Central memory CD8-positive, alpha-beta T cell (primary cell): ENCODE results near the gene GAN.
"Not testable (repeated sequence)": the region's sequence is repeated elsewhere in the genome, so short reads cannot be mapped to it uniquely, and the experiment has no call there.

Experiments
- ATAC-seq: fragments of 150-1000 bp; cut with Tn5 transposase; replicated peaks from 2 replicates; pipeline ENCODE4 v1.10.0; 2022; ENCODE audit warnings: mild to moderate bottlenecking, moderate FRiP score, moderate number of reproducible peaks; ENCODE audit not compliant: poor library complexity, severe bottlenecking; ENCODE audit errors: extremely low read depth
- DNase-seq, 2 donors: peaks; one replicate each; pipeline ENCODE4 v3.0.0; 2021; ENCODE audit warnings: low spot score in 2 of 2
- H3K27ac Mint-ChIP-seq: one replicate; pipeline ENCODE4 v1.8.0; 2022; ENCODE audit warnings: low read depth, mild to moderate bottlenecking, moderate library complexity, mixed read lengths
- H3K27me3 Mint-ChIP-seq: one replicate; pipeline ENCODE4 v1.8.0; 2022; ENCODE audit warnings: mixed read lengths
- H3K36me3 Mint-ChIP-seq: one replicate; pipeline ENCODE4 v1.8.0; 2022; ENCODE audit warnings: mild to moderate bottlenecking, moderate library complexity, mixed read lengths; ENCODE audit not compliant: insufficient read depth
- H3K4me1 Mint-ChIP-seq: one replicate; pipeline ENCODE4 v1.8.0; 2022; ENCODE audit warnings: mixed read lengths
- H3K4me3 Mint-ChIP-seq: one replicate; pipeline ENCODE4 v1.8.0; 2022; ENCODE audit warnings: mild to moderate bottlenecking, moderate library complexity, mixed read lengths
- H3K9me3 Mint-ChIP-seq: one replicate; pipeline ENCODE4 v1.8.0; 2022; ENCODE audit warnings: mixed read lengths

The GAN gene

DNA sequence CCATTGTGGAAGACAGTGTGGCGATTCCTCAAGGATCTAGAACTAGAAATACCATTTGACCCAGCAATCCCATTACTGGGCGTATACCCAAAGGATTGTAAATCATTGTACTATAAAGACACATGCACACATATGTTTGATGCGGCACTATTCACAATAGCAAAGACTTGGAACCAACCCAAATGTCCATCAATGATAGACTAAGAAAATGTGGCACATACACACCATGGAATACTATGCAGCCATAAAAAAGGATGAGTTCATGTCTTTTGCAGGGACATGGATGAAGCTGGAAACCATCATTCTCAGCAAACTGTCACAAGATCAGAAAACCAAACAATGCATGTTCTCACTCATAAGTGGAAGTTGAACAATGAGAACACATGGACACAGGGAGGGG, 30.4 kb downstream of the GAN start:
- H3K9me3 Mint-ChIP-seq, result peaks cover 13% of the 10 kb centered on the region
- not testable (repeated sequence) for DNase-seq, ATAC-seq, H3K27me3 Mint-ChIP-seq, H3K4me1 Mint-ChIP-seq, H3K36me3 Mint-ChIP-seq, H3K27ac Mint-ChIP-seq, H3K4me3 Mint-ChIP-seq

DNA sequence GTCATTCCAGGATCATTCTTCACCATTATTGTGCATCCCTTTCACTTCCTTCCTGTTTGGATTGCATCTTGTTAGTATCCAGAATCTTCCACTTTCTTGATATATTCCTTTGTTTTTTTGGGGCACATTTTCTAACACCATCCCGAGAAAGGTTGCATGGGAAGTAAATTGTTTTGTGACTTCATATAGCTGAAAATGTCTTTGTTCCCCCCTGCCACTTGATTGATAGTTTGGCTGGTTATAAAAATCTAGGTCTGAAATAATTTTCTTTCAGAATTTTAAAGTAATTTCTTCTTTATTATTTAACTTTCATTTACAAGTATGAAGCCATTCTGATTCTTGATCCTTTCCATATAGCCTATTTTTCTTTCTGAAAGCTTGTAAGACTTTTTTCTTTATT, 32.7 kb downstream of the GAN start:
- DNase-seq, result no peak
- no peaks in the 10 kb centered on the region for H3K4me1 Mint-ChIP-seq
- H3K27ac Mint-ChIP-seq, result no peak overlapping the region
- H3K4me3 Mint-ChIP-seq, result no peak overlapping the region
- H3K27me3 Mint-ChIP-seq, result no peaks in the 10 kb centered on the region
- ATAC-seq, result no peak
- peaks cover 1% of the 10 kb centered on the region for H3K36me3 Mint-ChIP-seq
- H3K9me3 Mint-ChIP-seq, result peaks cover 8% of the 10 kb centered on the region

DNA sequence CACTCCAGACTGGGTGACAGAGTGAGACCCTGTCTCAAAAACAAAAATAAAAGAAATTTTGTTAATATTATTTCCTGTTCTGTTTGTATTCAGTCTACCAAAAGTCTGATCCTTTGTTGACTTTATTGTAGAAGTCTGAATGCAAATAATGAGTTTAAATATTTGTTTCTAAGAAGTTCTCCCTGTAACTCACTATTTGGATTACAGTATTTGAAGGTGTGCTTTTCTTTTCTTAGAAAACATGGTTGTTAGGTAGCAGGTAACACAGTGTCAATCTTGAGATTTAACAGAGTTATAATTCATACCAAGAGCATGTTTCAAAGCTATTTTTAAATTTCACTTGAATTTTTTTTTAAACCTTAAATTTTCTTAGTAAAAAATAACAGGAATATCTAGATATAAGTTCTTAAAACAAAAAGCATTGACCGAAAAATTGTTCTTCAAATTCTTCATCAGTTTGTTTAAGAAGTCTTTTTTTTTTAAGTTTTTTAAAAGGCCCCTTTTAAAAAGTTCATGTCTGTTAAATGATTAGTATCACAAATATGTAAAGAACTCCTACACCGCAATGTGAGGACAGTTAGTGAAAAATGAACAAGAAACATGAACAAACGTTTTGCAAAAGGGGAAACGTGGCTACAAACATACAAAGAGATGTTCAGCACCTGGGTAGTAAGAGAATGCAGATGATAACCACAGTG, 35.0 kb downstream of the GAN start:
- Mint-ChIP-seq H3K4me3 (no peak overlapping the region), H3K27ac (no peak overlapping the region), H3K27me3 (no peaks in the 10 kb centered on the region), H3K9me3 (peaks cover 8% of the 10 kb centered on the region), H3K36me3 (peaks cover 3% of the 10 kb centered on the region), H3K4me1 (no peaks in the 10 kb centered on the region)
- ATAC-seq (no peak), DNase-seq (no peak)

DNA sequence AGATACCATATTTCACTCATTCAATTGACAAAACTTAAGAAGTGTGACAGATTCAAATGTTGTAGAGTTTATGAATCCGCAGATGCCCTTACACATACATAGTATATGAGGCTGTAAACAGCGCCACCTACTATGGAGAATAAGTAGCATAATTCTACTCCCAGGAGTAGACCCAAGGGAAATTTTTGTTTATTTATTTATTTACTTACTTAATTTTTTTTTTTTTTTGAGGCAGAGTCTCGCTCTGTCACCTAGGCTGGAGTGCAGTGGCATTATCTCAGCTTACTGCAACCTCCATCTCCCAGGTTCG, 35.5 kb downstream of the GAN start:
- H3K9me3 Mint-ChIP-seq, result peaks cover 8% of the 10 kb centered on the region
- no peak for ATAC-seq
- H3K36me3 Mint-ChIP-seq, result peaks cover 3% of the 10 kb centered on the region
- no peaks in the 10 kb centered on the region for H3K27me3 Mint-ChIP-seq
- H3K4me3 Mint-ChIP-seq, result no peak overlapping the region
- H3K27ac Mint-ChIP-seq, result no peak overlapping the region
- H3K4me1 Mint-ChIP-seq, result no peaks in the 10 kb centered on the region
- no peak for DNase-seq

DNA sequence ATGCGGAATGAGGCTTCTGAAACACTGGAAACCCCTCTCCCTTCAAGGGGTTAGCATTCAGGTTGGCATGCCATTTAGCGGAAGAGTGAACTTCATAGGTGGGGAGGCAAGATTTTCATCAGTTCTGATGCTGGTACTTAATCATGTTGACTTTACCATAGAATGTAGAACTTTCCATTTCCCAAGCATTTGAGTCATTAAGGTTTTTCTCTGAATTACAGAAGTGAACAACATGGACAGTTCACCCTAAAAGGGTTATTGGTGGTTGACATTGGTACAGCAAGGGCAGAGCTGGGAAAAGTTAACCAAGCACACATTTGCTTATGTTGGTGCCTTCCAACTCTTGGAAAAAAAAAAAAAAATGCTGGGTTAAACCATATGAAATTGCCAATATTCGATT, 39.1 kb downstream of the GAN start:
- no peak for ATAC-seq
- Mint-ChIP-seq H3K4me3 (no peak overlapping the region), H3K27ac (no peak overlapping the region)

DNA sequence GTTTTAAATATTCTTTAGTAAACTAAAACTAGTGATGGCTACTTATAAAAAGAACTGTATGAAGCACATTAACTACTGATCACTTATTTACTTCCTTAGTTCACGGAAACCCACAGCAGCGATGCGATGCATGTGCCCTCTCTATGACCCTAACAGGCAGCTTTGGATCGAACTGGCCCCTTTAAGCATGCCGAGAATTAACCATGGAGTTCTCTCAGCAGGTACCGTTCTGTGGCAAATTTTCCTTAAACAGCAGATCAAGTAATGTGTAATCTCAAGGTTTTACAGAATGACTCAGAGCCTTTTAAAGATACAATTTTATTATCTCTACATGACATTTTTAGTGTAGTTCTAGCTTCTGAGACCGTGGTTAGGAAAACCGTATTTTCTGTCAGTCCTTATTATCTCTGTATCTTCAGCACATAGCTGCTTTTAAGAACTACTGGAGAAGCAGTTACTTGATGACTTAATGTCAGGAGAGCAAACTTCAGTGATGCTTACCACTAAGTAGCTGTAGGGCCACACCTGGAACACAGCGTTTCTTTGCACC, 43.0 kb downstream of the GAN start:
- peaks cover 7% of the 10 kb centered on the region for H3K36me3 Mint-ChIP-seq
- no peaks in the 10 kb centered on the region for H3K27me3 Mint-ChIP-seq
- DNase-seq, result no peak
- H3K4me1 Mint-ChIP-seq, result no peaks in the 10 kb centered on the region
- ATAC-seq, result no peak
- H3K9me3 Mint-ChIP-seq, result no peaks in the 10 kb centered on the region
- H3K27ac Mint-ChIP-seq, result no peak overlapping the region
- H3K4me3 Mint-ChIP-seq, result no peak overlapping the region

More for the DNA sequence above, 39.1 kb downstream of the GAN start:
- H3K27me3 Mint-ChIP-seq, result no peaks in the 10 kb centered on the region
- no peak for DNase-seq
- H3K36me3 Mint-ChIP-seq, result peaks cover 3% of the 10 kb centered on the region
- H3K9me3 Mint-ChIP-seq, result no peaks in the 10 kb centered on the region
- no peaks in the 10 kb centered on the region for H3K4me1 Mint-ChIP-seq

DNA sequence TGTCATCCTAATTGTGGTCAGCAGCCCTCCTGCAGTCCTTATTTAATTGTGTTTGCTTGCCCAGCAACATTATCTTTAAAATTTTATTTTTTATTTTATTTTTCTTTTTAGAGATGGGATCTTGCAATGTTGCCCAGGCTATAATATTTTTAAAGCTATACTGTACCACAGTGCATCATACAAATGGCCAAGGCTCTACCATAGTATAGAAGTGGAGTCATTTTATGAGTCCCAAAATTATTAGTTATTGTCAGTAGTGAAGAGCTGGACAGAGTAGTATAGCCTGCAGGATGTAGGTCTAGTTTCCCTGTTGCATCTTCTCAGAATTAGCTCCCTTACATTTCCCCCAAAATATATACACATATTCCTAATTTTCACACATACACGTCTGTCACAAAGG, 44.1 kb downstream of the GAN start:
- DNase-seq (no peak), ATAC-seq (no peak)
- Mint-ChIP-seq H3K27me3 (no peaks in the 10 kb centered on the region), H3K27ac (no peak overlapping the region), H3K36me3 (peaks cover 9% of the 10 kb centered on the region), H3K4me1 (no peaks in the 10 kb centered on the region), H3K9me3 (no peaks in the 10 kb centered on the region), H3K4me3 (no peak overlapping the region)

DNA sequence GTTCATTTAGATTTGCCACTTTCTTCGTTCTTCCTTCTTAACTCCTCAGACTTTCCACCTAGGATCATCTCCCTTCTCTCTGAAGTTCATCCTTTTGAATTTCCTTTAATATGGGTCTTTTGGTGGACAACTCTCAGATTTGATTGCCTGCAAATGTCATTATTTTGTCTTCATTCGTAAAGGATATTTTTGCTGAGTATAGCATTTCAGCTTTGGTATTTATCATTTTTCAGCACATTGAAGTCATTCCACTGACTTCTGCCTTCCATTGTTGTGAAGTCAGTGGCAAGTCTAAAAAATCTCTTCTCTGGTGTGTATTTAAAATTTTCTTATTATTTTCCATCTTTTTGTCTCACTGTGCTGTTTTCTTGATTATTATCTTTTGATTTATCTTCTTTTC, 45.4 kb downstream of the GAN start:
- DNase-seq, result no peak
- no peaks in the 10 kb centered on the region for H3K9me3 Mint-ChIP-seq
- ATAC-seq, result no peak
- H3K27me3 Mint-ChIP-seq, result no peaks in the 10 kb centered on the region
- peak overlapping the region; percentile 24 for H3K27ac Mint-ChIP-seq
- H3K4me3 Mint-ChIP-seq, result no peak overlapping the region
- peaks cover 10% of the 10 kb centered on the region for H3K36me3 Mint-ChIP-seq
- H3K4me1 Mint-ChIP-seq, result no peaks in the 10 kb centered on the region

DNA sequence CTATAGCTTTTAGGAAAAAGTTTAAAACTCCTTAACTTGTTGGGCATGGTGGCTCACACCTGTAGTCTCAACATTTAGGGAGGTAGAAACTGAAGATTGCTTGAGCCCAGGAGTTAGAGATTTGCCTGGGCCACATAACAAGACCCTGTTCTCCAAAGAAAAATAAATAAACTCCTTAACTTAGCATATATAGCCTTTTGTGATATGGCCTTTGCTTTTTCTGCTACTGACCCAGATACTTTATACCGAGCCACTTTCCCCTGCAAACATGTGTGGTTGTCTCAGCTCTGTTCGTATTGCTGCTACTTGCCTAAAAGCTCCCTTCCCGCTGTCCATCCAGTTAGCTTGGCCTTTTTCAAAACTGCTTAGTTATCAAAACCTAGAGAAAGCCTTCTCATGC, 51.0 kb downstream of the GAN start:
- no peaks in the 10 kb centered on the region for H3K27me3 Mint-ChIP-seq
- ATAC-seq, result no peak
- no peak overlapping the region for H3K4me3 Mint-ChIP-seq
- H3K27ac Mint-ChIP-seq, result no peak overlapping the region
- peaks cover 6% of the 10 kb centered on the region for H3K4me1 Mint-ChIP-seq
- H3K36me3 Mint-ChIP-seq, result peaks cover 14% of the 10 kb centered on the region
- no peaks in the 10 kb centered on the region for H3K9me3 Mint-ChIP-seq
- no peak for DNase-seq

DNA sequence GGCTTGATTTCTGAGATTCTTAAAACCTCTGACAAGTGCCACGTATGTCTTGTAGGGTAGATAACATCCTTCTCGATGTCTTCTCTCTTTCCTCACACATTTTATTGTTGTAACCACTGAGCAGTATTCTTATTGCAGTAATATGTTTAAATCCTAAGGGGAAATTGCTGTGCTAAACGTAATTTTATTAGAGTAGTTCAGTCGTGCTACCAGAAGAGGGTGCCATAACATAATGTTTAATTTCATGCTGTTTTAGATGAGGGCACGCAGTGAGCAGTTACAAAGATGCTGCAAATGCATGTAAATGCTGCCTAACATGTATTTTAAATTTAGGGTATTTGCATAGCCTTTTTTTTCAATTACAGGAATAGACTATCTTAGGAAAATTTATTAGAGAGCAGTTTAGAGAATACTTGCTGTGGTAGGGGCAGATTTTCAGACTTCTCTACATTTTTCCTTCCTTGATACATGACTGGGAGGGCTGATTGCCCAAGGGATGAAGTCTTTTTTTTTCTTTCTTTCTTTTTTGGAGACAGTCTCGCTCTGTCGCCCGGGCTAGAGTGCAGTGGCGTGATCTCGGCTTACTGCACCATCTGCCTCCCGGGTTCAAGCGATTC, 51.7 kb downstream of the GAN start:
- no peak overlapping the region for H3K4me3 Mint-ChIP-seq
- H3K27ac Mint-ChIP-seq, result no peak overlapping the region
- no peaks in the 10 kb centered on the region for H3K9me3 Mint-ChIP-seq
- DNase-seq (peak in 1 of 2 donors; percentile 11), ATAC-seq (peak; percentile 64)
- peaks cover 14% of the 10 kb centered on the region for H3K36me3 Mint-ChIP-seq
- no peaks in the 10 kb centered on the region for H3K27me3 Mint-ChIP-seq
- H3K4me1 Mint-ChIP-seq, result peaks cover 6% of the 10 kb centered on the region

DNA sequence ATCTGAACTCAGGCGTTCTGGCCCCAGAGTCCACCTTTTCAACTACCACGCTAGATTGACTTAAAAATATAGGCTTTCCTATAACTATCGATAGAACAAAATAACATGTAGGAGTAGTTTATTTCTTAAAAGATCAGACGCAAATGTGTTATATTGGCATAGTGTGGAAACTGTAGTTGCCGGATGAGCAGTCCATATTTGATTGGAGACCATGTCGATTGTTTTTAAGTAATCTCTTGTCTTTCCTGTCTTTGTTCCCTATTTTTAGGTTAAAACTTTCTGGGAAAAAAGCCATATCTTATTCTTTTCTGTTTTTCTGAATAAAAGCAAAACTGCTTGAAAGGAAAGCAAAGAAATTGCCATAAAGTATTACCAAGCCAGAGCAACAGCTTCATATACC, 53.1 kb downstream of the GAN start:
- no peak overlapping the region for H3K27ac Mint-ChIP-seq
- H3K9me3 Mint-ChIP-seq, result no peaks in the 10 kb centered on the region
- H3K4me1 Mint-ChIP-seq, result peaks cover 6% of the 10 kb centered on the region
- peaks cover 14% of the 10 kb centered on the region for H3K36me3 Mint-ChIP-seq
- DNase-seq (no peak), ATAC-seq (no peak)
- H3K4me3 Mint-ChIP-seq, result no peak overlapping the region
- H3K27me3 Mint-ChIP-seq, result no peaks in the 10 kb centered on the region

DNA sequence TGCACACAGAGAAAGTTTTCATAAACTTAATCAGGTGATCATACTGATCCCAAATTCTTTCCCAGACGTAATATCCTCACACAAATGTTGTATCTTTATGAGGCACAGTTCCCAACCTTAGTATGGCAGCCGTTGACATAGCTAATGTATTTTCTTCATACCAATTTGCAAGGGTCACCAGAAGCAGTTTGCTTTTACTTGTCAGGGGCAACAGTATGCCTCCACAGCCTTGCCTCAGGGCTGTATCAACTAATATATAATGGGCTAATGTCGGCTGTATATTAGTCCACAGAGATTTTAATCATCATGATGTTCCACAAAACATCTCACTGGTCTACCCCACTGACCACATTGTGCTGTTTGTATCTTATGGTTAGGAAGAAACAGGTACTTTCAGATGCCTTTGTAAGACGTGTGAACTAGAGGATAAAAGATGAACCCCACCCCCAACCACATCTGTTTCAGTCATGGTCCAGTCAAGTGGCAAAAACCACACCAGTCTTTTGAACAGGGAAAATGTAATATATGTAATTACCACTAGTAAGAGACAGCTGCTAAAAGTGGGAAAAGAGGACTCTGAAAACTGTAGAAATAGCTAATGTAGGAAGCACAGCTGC, 55.2 kb downstream of the GAN start:
- no peak overlapping the region for H3K27ac Mint-ChIP-seq
- peaks cover 6% of the 10 kb centered on the region for H3K4me1 Mint-ChIP-seq
- no peaks in the 10 kb centered on the region for H3K27me3 Mint-ChIP-seq
- H3K4me3 Mint-ChIP-seq, result no peak overlapping the region
- H3K36me3 Mint-ChIP-seq, result peaks cover 21% of the 10 kb centered on the region
- no peak for ATAC-seq
- H3K9me3 Mint-ChIP-seq, result no peaks in the 10 kb centered on the region
- DNase-seq, result no peak

DNA sequence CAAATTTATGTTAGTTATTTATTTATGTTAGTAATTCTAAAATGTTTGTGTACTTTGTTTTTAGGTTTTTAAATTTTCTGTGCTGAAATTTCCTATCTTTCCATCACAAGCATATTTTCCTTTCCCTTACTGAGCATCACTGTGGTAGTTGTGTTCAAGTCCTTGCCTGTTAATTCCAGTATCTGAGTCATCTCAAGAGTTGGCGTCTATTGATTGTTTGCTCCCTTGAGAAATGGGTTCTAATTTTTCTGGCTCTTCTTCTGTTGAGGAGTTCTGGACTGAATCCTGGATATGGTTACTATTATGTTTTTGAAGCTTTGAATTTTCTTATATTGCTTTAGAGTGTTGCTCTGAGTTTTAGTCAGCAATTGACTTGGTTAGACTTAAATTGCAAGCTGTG, 56.3 kb downstream of the GAN start:
- H3K27me3 Mint-ChIP-seq, result no peaks in the 10 kb centered on the region
- H3K27ac Mint-ChIP-seq, result peak overlapping the region; percentile 42
- H3K9me3 Mint-ChIP-seq, result no peaks in the 10 kb centered on the region
- DNase-seq (no peak), ATAC-seq (no peak)
- peaks cover 6% of the 10 kb centered on the region for H3K4me1 Mint-ChIP-seq
- no peak overlapping the region for H3K4me3 Mint-ChIP-seq
- peaks cover 20% of the 10 kb centered on the region for H3K36me3 Mint-ChIP-seq
